Nephron progenitor cell (in vitro differentiated cells): ENCODE measurements around the gene ATP6V0C.
A peak's percentile ranks its signal among the peaks of the same experiment; 100 is the strongest.

Source experiments
- DNase-seq: peaks from one replicate; pipeline ENCODE4 v3.0.0; 2021
- H3K27ac Mint-ChIP-seq: 2 replicates; pipeline ENCODE4 v1.8.0; 2021; ENCODE audit warnings: mild to moderate bottlenecking, moderate library complexity, mixed read lengths
- H3K27me3 Mint-ChIP-seq: 2 replicates; pipeline ENCODE4 v1.8.0; 2021; ENCODE audit warnings: mild to moderate bottlenecking, low read depth, mixed read lengths; ENCODE audit not compliant: poor library complexity
- H3K36me3 Mint-ChIP-seq: 2 replicates; pipeline ENCODE4 v1.8.0; 2021; ENCODE audit warnings: low read depth, mixed read lengths
- H3K4me1 Mint-ChIP-seq: 2 replicates; pipeline ENCODE4 v1.8.0; 2021; ENCODE audit warnings: mixed read lengths
- H3K4me3 Mint-ChIP-seq: 2 replicates; pipeline ENCODE4 v1.8.0; 2021; ENCODE audit warnings: mild to moderate bottlenecking, moderate library complexity, mixed read lengths
- H3K9me3 Mint-ChIP-seq: 2 replicates; pipeline ENCODE4 v1.8.0; 2021; ENCODE audit warnings: mild to moderate bottlenecking, moderate library complexity, mixed read lengths
- CTCF ChIP-seq: fragments of 200-600 bp; sonication (generic); IDR thresholded peaks from 2 replicates; pipeline ENCODE4 v1.5.0; 2021; ENCODE audit warnings: antibody characterized with exemption

The ATP6V0C gene

GRCh38 chr16:2508722-2509400 lies 4.9 kb upstream of the ATP6V0C start:
- no peaks in the 10 kb centered on the region for H3K9me3 Mint-ChIP-seq
- peaks cover 43% of the 10 kb centered on the region for H3K4me1 Mint-ChIP-seq
- H3K27me3 Mint-ChIP-seq, result peaks cover 14% of the 10 kb centered on the region
- H3K36me3 Mint-ChIP-seq, result no peaks in the 10 kb centered on the region
- no peak for TF ChIP-seq CTCF
- H3K4me3 Mint-ChIP-seq, result no peak overlapping the region
- peak; percentile 2 for DNase-seq
- H3K27ac Mint-ChIP-seq, result no peak overlapping the region

GRCh38 chr16:2511128-2511800 lies 2.5 kb upstream of the ATP6V0C start:
- H3K27me3 Mint-ChIP-seq, result peaks cover 17% of the 10 kb centered on the region
- H3K4me1 Mint-ChIP-seq, result peaks cover 56% of the 10 kb centered on the region
- peak overlapping the region; percentile 86 for H3K4me3 Mint-ChIP-seq
- DNase-seq, result peak; percentile 51
- peaks cover 1% of the 10 kb centered on the region for H3K36me3 Mint-ChIP-seq
- H3K27ac Mint-ChIP-seq, result no peak overlapping the region
- no peak for TF ChIP-seq CTCF
- H3K9me3 Mint-ChIP-seq, result no peaks in the 10 kb centered on the region

GRCh38 chr16:2511996-2512734 lies 1.6 kb upstream of the ATP6V0C start:
- Mint-ChIP-seq H3K4me1 (peaks cover 65% of the 10 kb centered on the region), H3K9me3 (no peaks in the 10 kb centered on the region), H3K27me3 (peaks cover 17% of the 10 kb centered on the region), H3K36me3 (peaks cover 6% of the 10 kb centered on the region), H3K4me3 (peak overlapping the region; percentile 86), H3K27ac (peak overlapping the region; percentile 98)
- DNase-seq, result no peak
- TF ChIP-seq CTCF, result no peak

GRCh38 chr16:2512735-2513404 lies 882 bp upstream of the ATP6V0C start:
- peaks cover 70% of the 10 kb centered on the region for H3K4me1 Mint-ChIP-seq
- TF ChIP-seq CTCF, result no peak
- H3K27ac Mint-ChIP-seq, result peak overlapping the region; percentile 98
- no peaks in the 10 kb centered on the region for H3K9me3 Mint-ChIP-seq
- DNase-seq, result no peak
- H3K4me3 Mint-ChIP-seq, result peak overlapping the region; percentile 86
- peaks cover 17% of the 10 kb centered on the region for H3K27me3 Mint-ChIP-seq
- H3K36me3 Mint-ChIP-seq, result peaks cover 6% of the 10 kb centered on the region

GRCh38 chr16:2514333-2515179 lies 804 bp downstream of the ATP6V0C start:
- Mint-ChIP-seq H3K27ac (peak overlapping the region; percentile 96), H3K36me3 (peaks cover 8% of the 10 kb centered on the region), H3K27me3 (peaks cover 11% of the 10 kb centered on the region), H3K4me3 (peak overlapping the region; percentile 85), H3K9me3 (no peaks in the 10 kb centered on the region), H3K4me1 (peaks cover 73% of the 10 kb centered on the region)
- no peak for TF ChIP-seq CTCF
- no peak for DNase-seq
